CD4-positive, alpha-beta T cell (primary cell): ENCODE results near the gene SIX2. TPM values are rescaled to one million over a fixed set of nuclear protein-coding genes. Genes with fewer than 3 reads are reported as not detected.

Experiments used
- ATAC-seq: fragments of 200-7000 bp; cut with Tn5 transposase; one replicate; pipeline ENCODE4 v1.10.0; 2022; ENCODE audit warnings: mild to moderate bottlenecking; ENCODE audit not compliant: poor library complexity
- CTCF ChIA-PET: fragments of 350-600 bp; sonication (Branson Sonifier 250); formaldehyde crosslinking; loops from one replicate; lab custom pipeline; 2021; ENCODE audit warnings: antibody characterized with exemption, inconsistent platforms; lab: Charles Lee
- POLR2A ChIA-PET: fragments of 350-600 bp; sonication (Branson Sonifier 250); formaldehyde crosslinking; loops from one replicate; lab custom pipeline; 2021; ENCODE audit warnings: antibody characterized with exemption, inconsistent platforms; lab: Charles Lee
- DNase-seq, 14 experiments: peaks; one replicate each; pipeline ENCODE4 v3.0.0-alpha.2; 2013 to 2020; ENCODE audit warnings: mixed read lengths in 2 of 14
- H3K27ac ChIP-seq, 2 donors: one replicate each; pipeline versions ENCODE4 v1.5.1 to v1.7.0; 2013; ENCODE audit warnings: low read length in 2 of 2, low read depth in 1 of 2, mild to moderate bottlenecking in 1 of 2
- H3K27me3 ChIP-seq, 2 experiments: 1 replicate in 1 of 2; 2 replicates in 1 of 2; pipeline versions ENCODE4 v1.6.1 to v1.7.0; 2013; ENCODE audit warnings: low read length in 2 of 2, control low read depth in 1 of 2, mild to moderate bottlenecking in 1 of 2, moderate library complexity in 1 of 2; ENCODE audit not compliant: insufficient read depth in 2 of 2, control insufficient read depth in 1 of 2
- H3K36me3 ChIP-seq: one replicate; pipeline ENCODE4 v1.6.1; 2013; ENCODE audit warnings: low read length, control low read depth; ENCODE audit not compliant: insufficient read depth
- H3K4me1 ChIP-seq: one replicate; pipeline ENCODE4 v1.6.1; 2013; ENCODE audit warnings: low read length, control low read depth; ENCODE audit not compliant: insufficient read depth
- H3K4me3 ChIP-seq: one replicate; pipeline ENCODE4 v1.5.1; 2013; ENCODE audit warnings: mild to moderate bottlenecking, low read length, moderate library complexity
- H3K9me3 ChIP-seq, 2 experiments: 1 replicate in 1 of 2; 2 replicates in 1 of 2; pipeline versions ENCODE4 v1.6.1 to v1.7.0; 2013; ENCODE audit warnings: low read length in 2 of 2, mild to moderate bottlenecking in 2 of 2, control low read depth in 1 of 2, moderate library complexity in 1 of 2; ENCODE audit not compliant: control insufficient read depth in 1 of 2, insufficient read depth in 1 of 2
- H3K27ac Mint-ChIP-seq: one replicate; pipeline ENCODE4 v1.8.0; 2020; ENCODE audit warnings: mixed read lengths
- H3K27me3 Mint-ChIP-seq: one replicate; pipeline ENCODE4 v1.8.0; 2021; ENCODE audit warnings: mixed read lengths
- H3K36me3 Mint-ChIP-seq: one replicate; pipeline ENCODE4 v1.8.0; 2021; ENCODE audit warnings: low read depth, mixed read lengths
- H3K4me1 Mint-ChIP-seq: one replicate; pipeline ENCODE4 v1.8.0; 2021; ENCODE audit warnings: low read depth, mixed read lengths
- H3K4me3 Mint-ChIP-seq: one replicate; pipeline ENCODE4 v1.8.0; 2020; ENCODE audit warnings: mild to moderate bottlenecking, mixed read lengths
- H3K9me3 Mint-ChIP-seq: one replicate; pipeline ENCODE4 v1.8.0; 2020; ENCODE audit warnings: mixed read lengths
- CTCF ChIP-seq: fragments of 200-600 bp; IDR thresholded peaks from one replicate; pipeline ENCODE4 v1.8.0; 2022; ENCODE audit warnings: antibody characterized with exemption, mild to moderate bottlenecking
- intact Hi-C, 2 experiments: fragments of 100-400 bp; cut with DNase I in 1 of 2; cut with micrococcal nuclease in 1 of 2; formaldehyde crosslinking; loops; one replicate each; pipeline versions ENCODE4 v1.15.1 to v1.9.0; 2023 to 2025; cut with DNase I, micrococcal nuclease
- total RNA-seq, 174 experiments: library from RNA in 2 of 174; stranded (reverse) in 2 of 174; gene quantifications; one replicate each; pipeline ENCODE4 v1.2.3 and lab custom pipeline; 2021 to 2026

SIX2 gene
- total RNA-seq, 2 experiments from 2014 or later = not detected

GRCh38 chr2:45000921-45001868 is 8.1 kb downstream of the SIX2 start:
- peak overlapping the region; percentile 14 for H3K4me3 ChIP-seq
- peaks cover 0 to 29% of the 10 kb centered on the region in 2 experiments for H3K9me3 ChIP-seq
- H3K27ac Mint-ChIP-seq = no peak overlapping the region
- H3K4me1 Mint-ChIP-seq = peaks cover 23% of the 10 kb centered on the region
- no peak for DNase-seq
- peaks cover 86 to 91% of the 10 kb centered on the region in 2 experiments for H3K27me3 ChIP-seq
- no peaks in the 10 kb centered on the region for H3K36me3 Mint-ChIP-seq
- H3K9me3 Mint-ChIP-seq = no peaks in the 10 kb centered on the region
- ATAC-seq = no peak
- H3K4me3 Mint-ChIP-seq = peak overlapping the region; percentile 51
- intact Hi-C loops = no loop called here
- H3K36me3 ChIP-seq = no peaks in the 10 kb centered on the region
- H3K27me3 Mint-ChIP-seq = peaks cover 85% of the 10 kb centered on the region
- no peak overlapping the region for H3K27ac ChIP-seq
- POLR2A ChIA-PET = no interaction called here
- no peak for TF ChIP-seq CTCF
- H3K4me1 ChIP-seq = peaks cover 30% of the 10 kb centered on the region
- CTCF ChIA-PET = no interaction called here

GRCh38 chr2:45000341-45000901 is 8.8 kb downstream of the SIX2 start:
- TF ChIP-seq CTCF = no peak
- peaks cover 88% of the 10 kb centered on the region for H3K27me3 Mint-ChIP-seq
- ChIA-PET CTCF (no interaction called here), POLR2A (no interaction called here)
- no peak overlapping the region for H3K4me3 ChIP-seq
- no peak for ATAC-seq
- no peak overlapping the region for H3K27ac ChIP-seq
- DNase-seq = no peak
- peaks cover 23% of the 10 kb centered on the region for H3K4me1 Mint-ChIP-seq
- intact Hi-C loops = no loop called here
- peaks cover 26% of the 10 kb centered on the region for H3K4me1 ChIP-seq
- H3K4me3 Mint-ChIP-seq = peak overlapping the region; percentile 38
- no peaks in the 10 kb centered on the region for H3K36me3 Mint-ChIP-seq
- peaks cover 0 to 25% of the 10 kb centered on the region in 2 experiments for H3K9me3 ChIP-seq
- H3K27me3 ChIP-seq = peaks cover 82 to 87% of the 10 kb centered on the region in 2 experiments
- no peaks in the 10 kb centered on the region for H3K36me3 ChIP-seq
- H3K27ac Mint-ChIP-seq = no peak overlapping the region
- no peaks in the 10 kb centered on the region for H3K9me3 Mint-ChIP-seq

GRCh38 chr2:44999540-44999939 is 9.7 kb downstream of the SIX2 start:
- ChIA-PET CTCF (no interaction called here), POLR2A (no interaction called here)
- Histone ChIP-seq H3K27me3 (peaks cover 77 to 83% of the 10 kb centered on the region in 2 experiments), H3K27ac (no peak overlapping the region), H3K4me3 (no peak overlapping the region), H3K36me3 (no peaks in the 10 kb centered on the region), H3K9me3 (peaks cover 0 to 25% of the 10 kb centered on the region in 2 experiments), H3K4me1 (peaks cover 18% of the 10 kb centered on the region)
- no peak for TF ChIP-seq CTCF
- peaks cover 91% of the 10 kb centered on the region for H3K27me3 Mint-ChIP-seq
- no peak overlapping the region for H3K27ac Mint-ChIP-seq
- no peaks in the 10 kb centered on the region for H3K36me3 Mint-ChIP-seq
- H3K4me3 Mint-ChIP-seq = no peak overlapping the region
- no peak for DNase-seq
- intact Hi-C loops = no loop called here
- ATAC-seq = no peak
- no peaks in the 10 kb centered on the region for H3K9me3 Mint-ChIP-seq
- H3K4me1 Mint-ChIP-seq = peaks cover 23% of the 10 kb centered on the region
